ENCODE data around the gene ATXN1. TPM values are rescaled to one million over a fixed set of nuclear protein-coding genes. Genes with fewer than 3 reads are reported as not detected.

The ATXN1 gene
- total and polyA plus RNA-seq, 2 experiments from 2014 or later: 14.2 to 20.1 TPM

GRCh38 chr6:16418151-16418550, 343.1 kb downstream of the ATXN1 start:
- H2AFZ ChIP-seq: no peak overlapping the region
- H3K27ac ChIP-seq: no peak overlapping the region
- H3K36me3 ChIP-seq (ENCODE audit: low read depth): no peaks in the 10 kb centered on the region
- 81 to 84% methylated on average over 2 of the region's 2 CpGs for WGBS, 2 experiments (ENCODE audit: low coverage in 1 of 2, low lambda C conversion rate in 2 of 2, missing lambda C conversion rate in 2 of 2)
- H3F3A ChIP-seq (ENCODE audit: insufficient read depth): peaks cover 25% of the 10 kb centered on the region
- no peaks in the 10 kb centered on the region for H4K20me1 ChIP-seq (ENCODE audit: insufficient read depth)
- H3K79me2 ChIP-seq (ENCODE audit: insufficient read depth): peaks cover 9% of the 10 kb centered on the region
- DNase-seq: no peak
- no peaks in the 10 kb centered on the region for H3K9me3 ChIP-seq (ENCODE audit: low read depth)
- H3K4me3 ChIP-seq: no peak overlapping the region
- no peak for TF ChIP-seq EZH2phosphoT487 (IDR thresholded peaks at IDR 0.05; ENCODE audit: insufficient read depth, low read depth)
- no peak for TF ChIP-seq EZH2 (IDR thresholded peaks at IDR 0.05; ENCODE audit: insufficient read depth, poor library complexity, severe bottlenecking)
- no peaks in the 10 kb centered on the region for H3K27me3 ChIP-seq (replicated peaks; ENCODE audit: insufficient read depth)
- H3K4me1 ChIP-seq (ENCODE audit: insufficient read depth): peaks cover 33% of the 10 kb centered on the region
- no peaks in the 10 kb centered on the region for H3K9me2 ChIP-seq (ENCODE audit: insufficient read depth)
- H3K4me2 ChIP-seq (ENCODE audit: unreplicated experiment): no peak overlapping the region
- in situ Hi-C loops (cut with MboI): no loop called here
- H3K9ac ChIP-seq: no peak overlapping the region

GRCh38 chr6:16415677-16416076, 345.6 kb downstream of the ATXN1 start:
- DNase-seq: no peak
- Histone ChIP-seq H3K4me1 (ENCODE audit: insufficient read depth) (peaks cover 28% of the 10 kb centered on the region), H3K9me2 (ENCODE audit: insufficient read depth) (no peaks in the 10 kb centered on the region), H3K36me3 (ENCODE audit: low read depth) (no peaks in the 10 kb centered on the region), H3K9me3 (ENCODE audit: low read depth) (no peaks in the 10 kb centered on the region), H3K9ac (no peak overlapping the region), H3K79me2 (ENCODE audit: insufficient read depth) (peaks cover 9% of the 10 kb centered on the region; the same call in 1 of the 2 replicates), H4K20me1 (ENCODE audit: insufficient read depth) (no peaks in the 10 kb centered on the region), H3K4me3 (no peak overlapping the region), H3F3A (ENCODE audit: insufficient read depth) (peaks cover 28% of the 10 kb centered on the region), H2AFZ (no peak overlapping the region), H3K27me3 (replicated peaks; ENCODE audit: insufficient read depth) (no peaks in the 10 kb centered on the region), H3K27ac (no peak overlapping the region), H3K4me2 (ENCODE audit: unreplicated experiment) (no peak overlapping the region)
- TF ChIP-seq EZH2phosphoT487 (IDR thresholded peaks at IDR 0.05; ENCODE audit: insufficient read depth, low read depth) (no peak), EZH2 (IDR thresholded peaks at IDR 0.05; ENCODE audit: insufficient read depth, poor library complexity, severe bottlenecking) (no peak)
- in situ Hi-C loops (cut with MboI): no loop called here
- WGBS, 2 experiments (ENCODE audit: low coverage in 1 of 2, low lambda C conversion rate in 2 of 2, missing lambda C conversion rate in 2 of 2): 87 to 89% methylated on average over 6 of the region's 6 CpGs

- Histone ChIP-seq H3K4me3 (no peak overlapping the region), H3K9me3 (ENCODE audit: low read depth) (no peaks in the 10 kb centered on the region), H3K9ac (peak overlapping the region; percentile 27; the same call in 1 of the 2 replicates), H3K4me2 (ENCODE audit: unreplicated experiment) (peak overlapping the region; percentile 32), H3K79me2 (ENCODE audit: insufficient read depth) (no peaks in the 10 kb centered on the region), H3K27me3 (replicated peaks; ENCODE audit: insufficient read depth) (no peaks in the 10 kb centered on the region), H3K36me3 (ENCODE audit: low read depth) (no peaks in the 10 kb centered on the region), H3K4me1 (ENCODE audit: insufficient read depth) (peaks cover 25% of the 10 kb centered on the region), H4K20me1 (ENCODE audit: insufficient read depth) (no peaks in the 10 kb centered on the region), H3K9me2 (ENCODE audit: insufficient read depth) (no peaks in the 10 kb centered on the region), H3F3A (ENCODE audit: insufficient read depth) (peaks cover 29% of the 10 kb centered on the region), H2AFZ (no peak overlapping the region), H3K27ac (no peak overlapping the region; the same call in 1 of the 2 replicates)
- DNase-seq: no peak
- in situ Hi-C loops (cut with MboI): no loop called here
- WGBS, 2 experiments (ENCODE audit: low coverage in 1 of 2, low lambda C conversion rate in 2 of 2, missing lambda C conversion rate in 2 of 2): 71 to 74% methylated on average over 5 of the region's 5 CpGs
- no peak for TF ChIP-seq EZH2phosphoT487 (IDR thresholded peaks at IDR 0.05; ENCODE audit: insufficient read depth, low read depth)
- TF ChIP-seq EZH2 (IDR thresholded peaks at IDR 0.05; ENCODE audit: insufficient read depth, poor library complexity, severe bottlenecking): no peak
These were observed 347.1 kb downstream of the ATXN1 start for GRCh38 chr6:16414205-16414604.

- Histone ChIP-seq H2AFZ (no peak overlapping the region), H3K9me3 (ENCODE audit: low read depth) (no peaks in the 10 kb centered on the region), H3K4me3 (peak overlapping the region; percentile 24; the same call in 1 of the 2 replicates), H3K4me2 (ENCODE audit: unreplicated experiment) (peak overlapping the region; percentile 32), H3K9me2 (ENCODE audit: insufficient read depth) (no peaks in the 10 kb centered on the region), H3K4me1 (ENCODE audit: insufficient read depth) (peaks cover 25% of the 10 kb centered on the region), H3K9ac (peak overlapping the region; percentile 27), H3F3A (ENCODE audit: insufficient read depth) (peaks cover 29% of the 10 kb centered on the region), H3K36me3 (ENCODE audit: low read depth) (no peaks in the 10 kb centered on the region), H3K27ac (no peak overlapping the region), H3K27me3 (replicated peaks; ENCODE audit: insufficient read depth) (no peaks in the 10 kb centered on the region), H3K79me2 (ENCODE audit: insufficient read depth) (no peaks in the 10 kb centered on the region), H4K20me1 (ENCODE audit: insufficient read depth) (no peaks in the 10 kb centered on the region)
- no peak for TF ChIP-seq EZH2 (IDR thresholded peaks at IDR 0.05; ENCODE audit: insufficient read depth, poor library complexity, severe bottlenecking)
- TF ChIP-seq EZH2phosphoT487 (IDR thresholded peaks at IDR 0.05; ENCODE audit: insufficient read depth, low read depth): no peak
- DNase-seq: no peak
- 71 to 81% methylated on average over 4 of the region's 4 CpGs for WGBS, 2 experiments (ENCODE audit: low coverage in 1 of 2, low lambda C conversion rate in 2 of 2, missing lambda C conversion rate in 2 of 2)
- in situ Hi-C loops (cut with MboI): no loop called here
These were observed 347.9 kb downstream of the ATXN1 start for GRCh38 chr6:16413399-16413798.

- Histone ChIP-seq H3K79me2 (ENCODE audit: insufficient read depth) (no peaks in the 10 kb centered on the region), H3K4me2 (ENCODE audit: unreplicated experiment) (no peak overlapping the region), H3K27me3 (replicated peaks; ENCODE audit: insufficient read depth) (no peaks in the 10 kb centered on the region), H3K9me2 (ENCODE audit: insufficient read depth) (no peaks in the 10 kb centered on the region), H3K4me3 (peak overlapping the region; percentile 24; the same call in 1 of the 2 replicates), H3K4me1 (ENCODE audit: insufficient read depth) (peaks cover 25% of the 10 kb centered on the region), H3K27ac (no peak overlapping the region), H3K36me3 (ENCODE audit: low read depth) (no peaks in the 10 kb centered on the region), H2AFZ (no peak overlapping the region), H3K9me3 (ENCODE audit: low read depth) (no peaks in the 10 kb centered on the region), H3F3A (ENCODE audit: insufficient read depth) (peaks cover 29% of the 10 kb centered on the region), H3K9ac (peak overlapping the region; percentile 27; the same call in 1 of the 2 replicates), H4K20me1 (ENCODE audit: insufficient read depth) (no peaks in the 10 kb centered on the region)
- TF ChIP-seq EZH2phosphoT487 (IDR thresholded peaks at IDR 0.05; ENCODE audit: insufficient read depth, low read depth) (no peak), EZH2 (IDR thresholded peaks at IDR 0.05; ENCODE audit: insufficient read depth, poor library complexity, severe bottlenecking) (no peak)
- 95 to 98% methylated on average over 3 of the region's 3 CpGs for WGBS, 2 experiments (ENCODE audit: low coverage in 1 of 2, low lambda C conversion rate in 2 of 2, missing lambda C conversion rate in 2 of 2)
- DNase-seq: no peak
- in situ Hi-C loops (cut with MboI): no loop called here
These were observed 348.3 kb downstream of the ATXN1 start for GRCh38 chr6:16412982-16413381.

Data from GM23248 (cell line).